Lung (tissue), 12 donors: ENCODE data around the gene SEMA5A. TPM values are rescaled to one million over a fixed set of nuclear protein-coding genes. Genes with fewer than 3 reads are reported as not detected.

Experiments
- ATAC-seq: fragments of 200-7000 bp; cut with Tn5 transposase; one replicate; pipeline ENCODE4 v1.9.1; 2020; ENCODE audit warnings: moderate number of reproducible peaks; ENCODE audit not compliant: insufficient read depth, low FRiP score
- DNase-seq, 3 donors: peaks; one replicate each; pipeline ENCODE4 v3.0.0-alpha.2; 2013 to 2017
- H3K27ac ChIP-seq, 2 donors: one replicate each; pipeline ENCODE4 v1.5.1; 2013; ENCODE audit warnings: mild to moderate bottlenecking in 2 of 2, moderate library complexity in 2 of 2, control low read depth in 1 of 2, inconsistent platforms in 1 of 2, low read depth in 1 of 2, low read length in 1 of 2
- H3K27me3 ChIP-seq, 3 donors: one replicate each; pipeline ENCODE4 v1.5.1; 2013; ENCODE audit warnings: low read length in 2 of 3; ENCODE audit not compliant: control insufficient read depth in 3 of 3, insufficient read depth in 3 of 3
- H3K36me3 ChIP-seq, 4 donors: one replicate each; pipeline ENCODE4 v1.5.1; 2013; ENCODE audit warnings: low read length in 4 of 4, mild to moderate bottlenecking in 1 of 4, moderate library complexity in 1 of 4; ENCODE audit not compliant: control insufficient read depth in 4 of 4, insufficient read depth in 4 of 4
- H3K4me1 ChIP-seq, 5 donors: one replicate each; pipeline ENCODE4 v1.5.1; 2013; ENCODE audit warnings: low read length in 5 of 5, mild to moderate bottlenecking in 2 of 5, moderate library complexity in 1 of 5; ENCODE audit not compliant: control insufficient read depth in 5 of 5, insufficient read depth in 5 of 5
- H3K4me3 ChIP-seq: one replicate; pipeline ENCODE4 v1.5.1; 2013; ENCODE audit warnings: mild to moderate bottlenecking, control low read depth, moderate library complexity
- H3K9ac ChIP-seq, 2 donors: one replicate each; pipeline ENCODE4 v1.5.1; 2013; ENCODE audit warnings: low read length in 2 of 2, control low read depth in 1 of 2; ENCODE audit not compliant: insufficient read depth in 1 of 2
- H3K9me3 ChIP-seq, 4 donors: one replicate each; pipeline ENCODE4 v1.5.1; 2013; ENCODE audit warnings: low read length in 3 of 4, mild to moderate bottlenecking in 1 of 4, moderate library complexity in 1 of 4; ENCODE audit not compliant: control insufficient read depth in 4 of 4, insufficient read depth in 3 of 4
- WGBS, 2 donors: extraction: QIAGEN DNeasy Blood & Tissue Kit; methylation state at CpG; one replicate each; pipeline ENCODE4 v1.1.7; 2013; 5-methylcytosine and 5-hydroxymethylcytosine counted together
- polyA plus RNA-seq, 2 donors: library from polyadenylated mRNA; stranded (reverse); fragments of 200-250 nt; gene quantifications; one replicate each; pipeline ENCODE4 v1.2.1, GENCODE V29; 2013
- total RNA-seq, 2 donors: library from RNA; depleted of rRNA in 1 of 2; stranded (reverse); fragments of >200 nt in 1 of 2; gene quantifications; one replicate each; pipeline ENCODE4 v1.2.1, GENCODE V29; 2014 to 2021
- TF ChIP-seq, protein P1 (sequence below): IDR thresholded peaks from 2 replicates; pipeline ENCODE4 v1.5.1; 2012; ENCODE audit warnings: mild to moderate bottlenecking; ENCODE audit errors: control extremely low read depth, extremely low read depth
- donor health status: control.
- donor health status: control.
- donor health status: Bipolar disorder and iron deficiency.
- donor health status: healthy.
- donor health status: DM: yes; HTN: yes; CAD: no.

SEMA5A gene
- total and polyA plus RNA-seq, 4 donors: 3.1 to 44.9 (median 13.7) TPM

DNA sequence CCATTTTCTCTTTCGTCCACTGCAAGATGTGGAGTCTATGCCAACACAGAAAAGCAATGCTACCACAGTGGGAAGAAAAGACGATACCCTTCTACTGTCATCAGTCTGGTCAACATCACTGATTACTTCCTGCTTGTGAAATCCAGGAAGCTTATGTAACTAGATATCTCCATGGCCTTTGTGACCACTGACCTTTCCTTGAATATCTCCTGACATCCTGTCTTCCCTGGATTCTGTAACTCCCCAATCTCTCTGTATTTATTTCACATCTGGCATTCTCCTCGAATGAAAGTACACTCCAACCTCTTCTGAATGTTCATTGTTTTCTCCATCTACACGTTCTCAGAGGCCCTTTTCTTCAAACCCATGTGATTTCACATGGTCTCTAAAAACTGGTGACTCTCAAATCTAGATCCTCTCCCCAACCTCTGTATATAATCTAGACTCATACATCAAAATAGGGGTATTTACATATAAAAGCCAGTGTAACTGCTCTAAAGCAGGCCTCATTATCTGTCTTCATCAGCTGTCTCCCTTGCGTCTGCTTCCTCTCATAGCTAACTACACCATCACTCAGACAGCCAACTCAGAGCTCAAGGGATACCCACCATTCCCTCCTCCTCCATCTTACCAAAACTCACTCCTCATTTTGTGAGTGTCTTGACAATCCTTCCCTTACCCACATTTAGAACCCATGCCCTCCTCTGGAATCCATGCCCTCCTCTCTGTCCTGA lies 156.8 kb downstream of the SEMA5A start:
- Histone ChIP-seq H3K36me3 (no peaks in the 10 kb centered on the region), H3K4me1 (peaks cover 0 to 6% (median 0%) of the 10 kb centered on the region in 5 donors), H3K9me3 (peaks cover 0 to under 1% (median 0%) of the 10 kb centered on the region in 4 donors), H3K9ac (no peak overlapping the region), H3K27ac (no peak overlapping the region), H3K4me3 (no peak overlapping the region), H3K27me3 (no peaks in the 10 kb centered on the region)
- DNase-seq: no peak
- TF ChIP-seq, protein P1, sequence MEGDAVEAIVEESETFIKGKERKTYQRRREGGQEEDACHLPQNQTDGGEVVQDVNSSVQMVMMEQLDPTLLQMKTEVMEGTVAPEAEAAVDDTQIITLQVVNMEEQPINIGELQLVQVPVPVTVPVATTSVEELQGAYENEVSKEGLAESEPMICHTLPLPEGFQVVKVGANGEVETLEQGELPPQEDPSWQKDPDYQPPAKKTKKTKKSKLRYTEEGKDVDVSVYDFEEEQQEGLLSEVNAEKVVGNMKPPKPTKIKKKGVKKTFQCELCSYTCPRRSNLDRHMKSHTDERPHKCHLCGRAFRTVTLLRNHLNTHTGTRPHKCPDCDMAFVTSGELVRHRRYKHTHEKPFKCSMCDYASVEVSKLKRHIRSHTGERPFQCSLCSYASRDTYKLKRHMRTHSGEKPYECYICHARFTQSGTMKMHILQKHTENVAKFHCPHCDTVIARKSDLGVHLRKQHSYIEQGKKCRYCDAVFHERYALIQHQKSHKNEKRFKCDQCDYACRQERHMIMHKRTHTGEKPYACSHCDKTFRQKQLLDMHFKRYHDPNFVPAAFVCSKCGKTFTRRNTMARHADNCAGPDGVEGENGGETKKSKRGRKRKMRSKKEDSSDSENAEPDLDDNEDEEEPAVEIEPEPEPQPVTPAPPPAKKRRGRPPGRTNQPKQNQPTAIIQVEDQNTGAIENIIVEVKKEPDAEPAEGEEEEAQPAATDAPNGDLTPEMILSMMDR: no peak
- WGBS, 2 donors: 54 to 57% methylated on average over 5 of the region's 5 CpGs
- ATAC-seq: no peak

DNA sequence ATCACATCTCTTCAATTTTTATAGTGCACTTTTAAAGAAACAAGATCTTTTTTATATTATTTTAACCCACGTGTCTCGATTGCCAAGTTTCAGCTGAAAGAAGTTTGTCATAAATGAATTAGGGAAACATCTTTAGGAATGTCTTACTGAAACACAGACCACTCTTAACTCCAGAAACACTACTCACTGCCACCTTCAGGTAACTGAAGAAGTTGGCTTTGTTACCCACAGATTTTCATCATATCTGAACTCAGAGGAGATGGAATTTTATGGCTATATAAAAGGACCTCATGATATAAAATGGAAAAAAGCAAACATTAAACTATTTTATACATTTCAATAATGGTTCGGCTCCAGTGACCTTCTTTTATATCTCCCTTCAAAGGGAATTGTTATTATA lies 158.0 kb downstream of the SEMA5A start:
- no peak for ATAC-seq

DNA sequence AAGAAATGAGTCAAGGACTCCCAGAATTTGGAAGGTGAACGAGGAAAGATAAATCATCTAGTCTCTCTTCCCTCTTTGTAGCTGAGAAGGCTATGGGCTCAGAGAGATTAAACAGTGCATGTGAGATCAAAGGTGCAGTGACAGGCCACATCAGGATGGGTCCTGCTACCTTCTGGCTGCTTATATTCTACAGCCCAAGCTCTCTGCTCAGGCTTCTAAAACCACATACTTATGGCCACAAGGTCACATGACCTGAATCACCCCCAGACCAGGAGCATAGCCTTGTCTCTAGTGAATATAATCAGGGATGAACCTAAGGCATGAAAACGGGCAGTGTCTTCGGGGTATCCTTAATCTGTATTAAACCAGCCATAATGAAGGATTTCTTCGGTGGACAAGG lies 158.9 kb downstream of the SEMA5A start:
- peaks cover 0 to 2% (median 0%) of the 10 kb centered on the region in 5 donors for H3K4me1 ChIP-seq
- H3K27ac ChIP-seq: no peak overlapping the region
- no peaks in the 10 kb centered on the region for H3K36me3 ChIP-seq
- no peaks in the 10 kb centered on the region for H3K9me3 ChIP-seq
- WGBS, 2 donors: 88 to 92% methylated on average over 4 of the region's 4 CpGs
- DNase-seq (no peak), ATAC-seq (no peak)
- no peak overlapping the region for H3K4me3 ChIP-seq
- TF ChIP-seq, protein P1: no peak
- no peak overlapping the region for H3K9ac ChIP-seq
- H3K27me3 ChIP-seq: no peaks in the 10 kb centered on the region

More for the DNA sequence above, 158.0 kb downstream of the SEMA5A start:
- Histone ChIP-seq H3K4me1 (peaks cover 0 to 7% (median 0%) of the 10 kb centered on the region in 5 donors), H3K9me3 (no peaks in the 10 kb centered on the region), H3K27me3 (no peaks in the 10 kb centered on the region), H3K4me3 (no peak overlapping the region), H3K36me3 (no peaks in the 10 kb centered on the region), H3K9ac (no peak overlapping the region), H3K27ac (no peak overlapping the region)
- TF ChIP-seq, protein P1: no peak
- 77 to 85% methylated on average over 3 of the region's 3 CpGs for WGBS, 2 donors
- no peak for DNase-seq
